Measurements from ENCODE around the gene HOGA1. TPM values are rescaled to one million over a fixed set of nuclear protein-coding genes. Genes with fewer than 3 reads are reported as not detected.
A peak's percentile ranks its signal among the peaks of the same experiment; 100 is the strongest.

HOGA1 gene
- total RNA-seq, 3 donors from 2014 or later = 1.9 to 11.0 (median 2.3) TPM

DNA sequence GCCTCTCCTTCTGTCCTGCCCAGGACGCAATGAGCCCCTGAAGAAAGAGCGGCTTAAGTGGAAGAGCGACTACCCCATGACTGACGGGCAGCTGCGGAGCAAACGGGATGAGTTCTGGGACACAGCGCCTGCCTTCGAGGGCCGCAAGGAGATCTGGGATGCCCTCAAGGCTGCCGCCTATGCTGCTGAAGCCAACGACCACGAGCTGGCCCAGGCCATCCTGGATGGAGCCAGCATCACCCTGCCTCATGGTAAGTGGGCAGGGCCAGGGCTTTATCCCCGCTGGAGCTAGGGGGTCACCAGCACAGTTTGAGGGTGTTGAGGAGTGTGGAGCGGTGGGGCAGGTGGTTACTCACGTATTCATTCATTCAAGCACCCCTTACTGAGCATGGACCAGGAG is 16.3 kb upstream of the HOGA1 start:
- H3K27me3 ChIP-seq = no peaks in the 10 kb centered on the region
- no peaks in the 10 kb centered on the region for H3K36me3 ChIP-seq
- DNase-seq (ENCODE audit: low spot score in 2 of 2) = no peak
- H3K27ac ChIP-seq = no peak overlapping the region
- no peaks in the 10 kb centered on the region for H3K4me1 ChIP-seq
- TF ChIP-seq, protein P1, sequence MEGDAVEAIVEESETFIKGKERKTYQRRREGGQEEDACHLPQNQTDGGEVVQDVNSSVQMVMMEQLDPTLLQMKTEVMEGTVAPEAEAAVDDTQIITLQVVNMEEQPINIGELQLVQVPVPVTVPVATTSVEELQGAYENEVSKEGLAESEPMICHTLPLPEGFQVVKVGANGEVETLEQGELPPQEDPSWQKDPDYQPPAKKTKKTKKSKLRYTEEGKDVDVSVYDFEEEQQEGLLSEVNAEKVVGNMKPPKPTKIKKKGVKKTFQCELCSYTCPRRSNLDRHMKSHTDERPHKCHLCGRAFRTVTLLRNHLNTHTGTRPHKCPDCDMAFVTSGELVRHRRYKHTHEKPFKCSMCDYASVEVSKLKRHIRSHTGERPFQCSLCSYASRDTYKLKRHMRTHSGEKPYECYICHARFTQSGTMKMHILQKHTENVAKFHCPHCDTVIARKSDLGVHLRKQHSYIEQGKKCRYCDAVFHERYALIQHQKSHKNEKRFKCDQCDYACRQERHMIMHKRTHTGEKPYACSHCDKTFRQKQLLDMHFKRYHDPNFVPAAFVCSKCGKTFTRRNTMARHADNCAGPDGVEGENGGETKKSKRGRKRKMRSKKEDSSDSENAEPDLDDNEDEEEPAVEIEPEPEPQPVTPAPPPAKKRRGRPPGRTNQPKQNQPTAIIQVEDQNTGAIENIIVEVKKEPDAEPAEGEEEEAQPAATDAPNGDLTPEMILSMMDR (IDR thresholded peaks at IDR 0.05) = no peak
- no peak for TF ChIP-seq POLR2AphosphoS5 (IDR thresholded peaks at IDR 0.05)
- TF ChIP-seq POLR2A (IDR thresholded peaks at IDR 0.05) = no peak
- H3K4me3 ChIP-seq = no peak overlapping the region
- H3K9me3 ChIP-seq = no peaks in the 10 kb centered on the region
- intact Hi-C loops (cut with DNase I; ENCODE audit: low total_unique reads) = no loop called here

DNA sequence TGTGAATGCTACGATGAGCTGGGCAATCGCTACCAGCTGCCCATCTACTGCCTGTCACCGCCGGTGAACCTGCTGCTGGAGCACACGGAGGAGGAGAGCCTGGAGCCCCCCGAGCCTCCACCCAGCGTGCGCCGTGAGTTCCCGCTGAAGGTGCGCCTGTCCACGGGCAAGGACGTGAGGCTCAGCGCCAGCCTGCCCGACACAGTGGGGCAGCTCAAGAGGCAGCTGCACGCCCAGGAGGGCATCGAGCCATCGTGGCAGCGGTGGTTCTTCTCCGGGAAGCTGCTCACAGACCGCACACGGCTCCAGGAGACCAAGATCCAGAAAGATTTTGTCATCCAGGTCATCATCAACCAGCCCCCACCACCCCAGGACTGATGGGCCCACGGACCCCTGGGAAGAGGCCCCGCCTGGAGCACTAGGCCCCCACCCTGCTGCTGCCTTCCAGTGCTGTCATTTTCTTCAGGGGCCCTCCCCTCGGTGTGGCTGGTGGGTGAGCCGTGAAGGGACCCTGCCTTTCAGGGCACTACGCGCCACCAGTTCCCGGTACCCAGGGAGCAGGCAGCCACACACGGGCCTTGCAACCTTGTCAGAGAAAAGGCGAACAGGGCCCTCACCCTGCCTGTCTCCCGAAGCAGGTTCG is 13.9 kb upstream of the HOGA1 start:
- Histone ChIP-seq H3K4me1 (no peaks in the 10 kb centered on the region), H3K9me3 (no peaks in the 10 kb centered on the region), H3K36me3 (no peaks in the 10 kb centered on the region), H3K27me3 (no peaks in the 10 kb centered on the region), H3K27ac (no peak overlapping the region), H3K4me3 (no peak overlapping the region)
- intact Hi-C loops (cut with DNase I; ENCODE audit: low total_unique reads) = no loop called here
- DNase-seq (ENCODE audit: low spot score in 2 of 2) = no peak
- no peak for TF ChIP-seq POLR2AphosphoS5 (IDR thresholded peaks at IDR 0.05)
- TF ChIP-seq, protein P1 (IDR thresholded peaks at IDR 0.05) = no peak
- no peak for TF ChIP-seq POLR2A (IDR thresholded peaks at IDR 0.05)

DNA sequence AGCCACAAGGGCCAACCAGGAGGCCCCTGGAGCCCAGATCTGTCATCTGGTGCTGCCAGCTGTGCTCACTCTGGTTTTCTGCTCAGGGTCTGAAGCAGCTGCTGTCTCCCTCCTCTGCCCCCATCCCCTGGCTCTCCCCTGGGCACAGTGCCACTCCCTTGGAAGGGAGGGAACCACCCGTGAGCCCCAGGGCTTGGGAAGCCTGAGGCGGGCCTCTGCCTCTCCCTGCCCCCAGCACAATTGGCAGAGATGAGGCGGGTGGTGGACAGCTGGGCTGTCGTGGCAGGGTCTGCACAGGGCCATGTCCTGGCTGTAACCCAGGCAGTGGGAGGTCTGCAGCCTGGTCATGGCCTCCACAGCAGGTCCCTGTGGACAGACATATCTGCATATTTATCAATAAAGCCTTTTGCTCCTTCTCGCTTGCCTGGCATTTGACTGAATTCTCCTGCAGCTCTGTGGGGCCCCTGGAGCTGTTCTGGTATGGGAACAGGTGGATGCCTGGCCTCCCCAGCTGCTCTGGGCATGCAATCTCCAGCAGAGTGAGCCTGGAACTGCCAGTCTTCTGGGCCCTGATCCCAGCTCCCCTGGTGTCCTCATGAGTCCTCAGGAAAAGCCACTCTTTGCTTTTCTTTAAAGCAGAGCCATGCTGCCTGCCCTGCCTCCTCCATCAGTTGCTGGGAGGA is 13.3 kb upstream of the HOGA1 start:
- Histone ChIP-seq H3K27me3 (no peaks in the 10 kb centered on the region), H3K36me3 (no peaks in the 10 kb centered on the region), H3K4me3 (no peak overlapping the region), H3K4me1 (no peaks in the 10 kb centered on the region), H3K27ac (peak overlapping the region in 1 of 2 donors; percentile 79), H3K9me3 (no peaks in the 10 kb centered on the region)
- DNase-seq (ENCODE audit: low spot score in 2 of 2) = no peak
- TF ChIP-seq, protein P1 (IDR thresholded peaks at IDR 0.05) = no peak
- TF ChIP-seq POLR2AphosphoS5 (IDR thresholded peaks at IDR 0.05) (no peak), POLR2A (IDR thresholded peaks at IDR 0.05) (no peak)
- intact Hi-C loops (cut with DNase I; ENCODE audit: low total_unique reads) = no loop called here

DNA sequence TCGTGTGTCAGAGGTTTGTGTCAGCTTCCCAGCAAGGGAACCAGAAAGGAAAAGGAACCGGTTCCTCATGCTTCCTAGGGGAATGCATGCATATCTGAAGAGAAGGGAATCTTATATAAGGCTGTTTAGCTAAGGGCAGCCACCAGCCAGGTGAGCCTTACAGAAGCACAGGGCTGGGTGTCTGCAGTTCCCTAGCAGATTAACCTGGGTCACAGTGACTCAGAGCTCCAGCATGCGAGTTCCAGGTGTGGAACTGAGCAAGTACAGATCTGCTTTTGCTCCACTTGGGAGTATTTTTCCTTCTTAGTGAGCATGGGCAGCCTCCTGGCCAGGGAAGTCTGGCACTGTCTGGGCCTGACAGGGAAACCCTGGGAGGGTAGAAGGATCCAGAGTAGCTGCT is 12.6 kb upstream of the HOGA1 start:
- intact Hi-C loops (cut with DNase I; ENCODE audit: low total_unique reads) = no loop called here
- peak overlapping the region; percentile 56 to 79 for H3K27ac ChIP-seq

More for the DNA sequence above, 12.6 kb upstream of the HOGA1 start:
- no peak for TF ChIP-seq POLR2A (IDR thresholded peaks at IDR 0.05)
- no peak for TF ChIP-seq POLR2AphosphoS5 (IDR thresholded peaks at IDR 0.05)
- TF ChIP-seq, protein P1 (IDR thresholded peaks at IDR 0.05) = no peak
- no peak overlapping the region for H3K4me3 ChIP-seq
- H3K27me3 ChIP-seq = no peaks in the 10 kb centered on the region
- DNase-seq (ENCODE audit: low spot score in 2 of 2) = peak in 1 of 2 donors; percentile 39
- H3K4me1 ChIP-seq = no peaks in the 10 kb centered on the region
- H3K36me3 ChIP-seq = no peaks in the 10 kb centered on the region
- H3K9me3 ChIP-seq = no peaks in the 10 kb centered on the region

Measured in breast epithelium (tissue), 4 donors.